Ectodermal cell (in vitro differentiated cells): ENCODE measurements around the gene INTS11.

Experiments
- H3K27ac ChIP-seq: 2 replicates; pipeline ENCODE4 v1.7.0; 2013; ENCODE audit warnings: mild to moderate bottlenecking, low read depth, low read length; ENCODE audit not compliant: insufficient read depth, poor library complexity, severe bottlenecking
- H3K27me3 ChIP-seq: 2 replicates; pipeline ENCODE4 v1.7.0; 2013; ENCODE audit warnings: mild to moderate bottlenecking, low read length; ENCODE audit not compliant: insufficient read depth, control insufficient read depth, poor library complexity, severe bottlenecking
- H3K36me3 ChIP-seq: one replicate; pipeline ENCODE4 v1.7.0; 2013; ENCODE audit warnings: low read length; ENCODE audit not compliant: control insufficient read depth, insufficient read depth
- H3K4me1 ChIP-seq: one replicate; pipeline ENCODE4 v1.7.0; 2013; ENCODE audit warnings: low read length; ENCODE audit not compliant: control insufficient read depth, insufficient read depth
- H3K4me3 ChIP-seq: 2 replicates; pipeline ENCODE4 v1.7.0; 2013; ENCODE audit warnings: low read depth, low read length, control low read depth; ENCODE audit not compliant: insufficient read depth
- H3K9me3 ChIP-seq: 2 replicates; pipeline ENCODE4 v1.7.0; 2013; ENCODE audit warnings: mild to moderate bottlenecking, low read length, moderate library complexity; ENCODE audit not compliant: control insufficient read depth
- WGBS, 2 experiments: methylation state at CpG; one replicate each; pipeline ENCODE4 v1.1.7; 2013; ENCODE audit warnings: missing lambda C conversion rate in 2 of 2; 5-methylcytosine and 5-hydroxymethylcytosine counted together

The INTS11 gene

DNA sequence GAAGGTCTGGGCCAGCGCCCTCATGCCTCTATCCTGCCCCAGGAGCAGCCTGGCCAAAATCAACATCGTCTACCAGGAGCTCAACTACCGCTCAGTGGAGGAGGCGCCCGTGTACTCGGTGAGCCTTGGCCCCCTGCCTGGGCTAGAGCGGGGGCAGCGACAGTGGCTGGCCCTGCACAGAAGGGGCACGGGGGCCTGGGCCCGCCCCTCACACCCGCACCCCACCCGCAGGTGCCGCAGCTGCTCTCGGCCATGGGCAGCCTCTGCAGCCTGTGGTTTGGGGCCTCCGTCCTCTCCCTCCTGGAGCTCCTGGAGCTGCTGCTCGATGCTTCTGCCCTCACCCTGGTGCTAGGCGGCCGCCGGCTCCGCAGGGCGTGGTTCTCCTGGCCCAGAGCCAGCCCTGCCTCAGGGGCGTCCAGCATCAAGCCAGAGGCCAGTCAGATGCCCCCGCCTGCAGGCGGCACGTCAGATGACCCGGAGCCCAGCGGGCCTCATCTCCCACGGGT lies 33.4 kb downstream of the INTS11 start:
- H3K4me1 ChIP-seq, result no peaks in the 10 kb centered on the region
- no peak overlapping the region for H3K4me3 ChIP-seq
- 88 to 89% methylated on average over 28 of the region's 28 CpGs for WGBS, 2 experiments
- H3K27me3 ChIP-seq, result no peaks in the 10 kb centered on the region
- no peak overlapping the region for H3K27ac ChIP-seq
- H3K9me3 ChIP-seq, result no peaks in the 10 kb centered on the region
- no peaks in the 10 kb centered on the region for H3K36me3 ChIP-seq

DNA sequence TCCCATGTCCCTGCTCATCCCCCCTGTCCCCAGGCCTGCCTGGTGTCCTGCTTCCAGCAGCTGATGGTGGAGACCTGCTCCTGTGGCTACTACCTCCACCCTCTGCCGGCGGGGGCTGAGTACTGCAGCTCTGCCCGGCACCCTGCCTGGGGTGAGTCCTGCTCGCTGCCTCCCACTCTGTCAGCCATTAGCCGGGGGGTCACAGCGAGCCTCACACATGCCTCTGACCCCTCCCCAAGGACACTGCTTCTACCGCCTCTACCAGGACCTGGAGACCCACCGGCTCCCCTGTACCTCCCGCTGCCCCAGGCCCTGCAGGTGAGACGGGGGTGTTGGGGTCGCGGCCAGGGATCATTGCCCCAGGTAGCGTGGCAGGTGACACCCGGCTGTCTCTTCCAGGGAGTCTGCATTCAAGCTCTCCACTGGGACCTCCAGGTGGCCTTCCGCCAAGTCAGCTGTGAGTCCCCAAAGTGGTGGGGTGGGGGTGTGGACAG lies 34.2 kb downstream of the INTS11 start:
- WGBS, 2 experiments, result 71 to 72% methylated on average over 15 of the region's 15 CpGs
- no peaks in the 10 kb centered on the region for H3K4me1 ChIP-seq
- H3K4me3 ChIP-seq, result no peak overlapping the region
- no peaks in the 10 kb centered on the region for H3K36me3 ChIP-seq
- no peaks in the 10 kb centered on the region for H3K27me3 ChIP-seq
- no peak overlapping the region for H3K27ac ChIP-seq
- H3K9me3 ChIP-seq, result no peaks in the 10 kb centered on the region

DNA sequence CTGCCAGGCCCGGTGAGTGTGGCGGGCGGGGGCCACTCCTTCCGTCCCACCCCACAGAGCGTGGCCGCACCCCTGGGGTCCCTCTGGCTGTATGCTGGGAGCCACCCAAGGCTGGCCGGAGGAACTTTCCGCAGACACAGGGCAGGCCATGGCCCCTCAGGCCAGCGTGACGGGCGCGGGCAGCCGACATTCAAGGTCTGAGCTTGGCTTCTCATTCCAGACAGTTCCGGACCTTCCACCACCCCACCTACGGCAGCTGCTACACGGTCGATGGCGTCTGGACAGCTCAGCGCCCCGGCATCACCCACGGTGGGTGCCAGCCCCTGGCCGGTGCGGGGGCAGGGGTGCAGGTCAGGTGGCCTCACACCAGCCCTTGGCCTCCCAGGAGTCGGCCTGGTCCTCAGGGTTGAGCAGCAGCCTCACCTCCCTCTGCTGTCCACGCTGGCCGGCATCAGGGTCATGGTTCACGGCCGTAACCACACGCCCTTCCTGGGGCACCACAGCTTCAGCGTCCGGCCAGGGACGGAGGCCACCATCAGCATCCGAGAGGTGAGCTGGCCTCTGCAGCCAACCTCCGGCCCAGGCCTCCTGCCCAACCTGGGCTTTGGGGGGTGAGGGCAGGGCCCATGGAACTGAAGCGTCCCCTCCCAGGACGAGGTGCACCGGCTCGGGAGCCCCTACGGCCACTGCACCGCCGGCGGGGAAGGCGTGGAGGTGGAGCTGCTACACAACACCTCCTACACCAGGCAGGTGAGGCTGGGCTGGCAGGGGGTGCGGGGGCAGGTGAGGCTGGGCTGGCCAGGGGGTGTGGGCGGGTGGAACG lies 37.0 kb downstream of the INTS11 start:
- Histone ChIP-seq H3K27me3 (no peaks in the 10 kb centered on the region), H3K4me3 (no peak overlapping the region), H3K9me3 (no peaks in the 10 kb centered on the region), H3K4me1 (no peaks in the 10 kb centered on the region), H3K27ac (no peak overlapping the region), H3K36me3 (no peaks in the 10 kb centered on the region)
- 92 to 93% methylated on average over 46 of the region's 46 CpGs for WGBS, 2 experiments

DNA sequence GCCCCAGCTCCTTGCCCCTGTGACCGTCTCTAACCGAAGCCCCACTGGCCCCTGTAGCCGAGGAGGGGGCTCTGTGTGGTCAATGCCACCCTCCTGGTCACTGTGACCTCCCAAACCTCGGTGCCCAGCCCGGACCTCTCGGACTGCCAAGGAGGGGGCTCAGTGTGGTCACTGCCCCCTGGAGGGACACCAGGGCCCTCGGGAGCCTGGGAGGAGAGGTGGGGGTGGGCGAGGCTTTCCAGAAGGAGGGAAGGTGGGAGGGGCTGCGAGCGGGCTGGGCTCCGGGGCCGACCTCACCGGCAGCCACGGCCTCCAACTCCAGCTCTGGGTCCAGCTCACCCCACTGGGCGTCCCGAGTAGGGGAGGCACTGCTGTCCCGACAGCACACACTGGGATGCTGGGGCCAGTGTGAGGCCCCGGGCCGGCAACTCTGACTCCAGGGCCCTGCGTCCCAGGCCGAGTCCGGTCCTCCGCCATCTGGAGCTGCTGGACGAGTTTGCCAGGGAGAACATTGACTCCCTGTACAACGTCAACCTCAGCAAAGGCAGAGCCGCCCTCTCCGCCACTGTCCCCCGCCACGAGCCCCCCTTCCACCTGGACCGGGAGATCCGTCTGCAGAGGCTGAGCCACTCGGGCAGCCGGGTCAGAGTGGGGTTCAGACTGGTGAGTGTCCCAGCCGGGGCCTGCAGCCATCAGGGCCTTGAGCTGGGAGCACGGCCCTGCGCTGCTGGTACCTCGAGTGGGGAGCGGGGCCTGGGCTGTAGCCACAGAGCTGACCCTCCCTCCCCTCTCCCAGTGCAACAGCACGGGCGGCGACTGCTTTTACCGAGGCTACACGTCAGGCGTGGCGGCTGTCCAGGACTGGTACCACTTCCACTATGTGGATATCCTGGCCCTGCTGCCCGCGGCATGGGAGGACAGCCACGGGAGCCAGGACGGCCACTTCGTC lies 37.9 kb downstream of the INTS11 start:
- no peaks in the 10 kb centered on the region for H3K36me3 ChIP-seq
- no peak overlapping the region for H3K27ac ChIP-seq
- H3K27me3 ChIP-seq, result no peaks in the 10 kb centered on the region
- no peak overlapping the region for H3K4me3 ChIP-seq
- 86 to 90% methylated on average over 50 of the region's 50 CpGs for WGBS, 2 experiments
- no peaks in the 10 kb centered on the region for H3K9me3 ChIP-seq
- H3K4me1 ChIP-seq, result no peaks in the 10 kb centered on the region

DNA sequence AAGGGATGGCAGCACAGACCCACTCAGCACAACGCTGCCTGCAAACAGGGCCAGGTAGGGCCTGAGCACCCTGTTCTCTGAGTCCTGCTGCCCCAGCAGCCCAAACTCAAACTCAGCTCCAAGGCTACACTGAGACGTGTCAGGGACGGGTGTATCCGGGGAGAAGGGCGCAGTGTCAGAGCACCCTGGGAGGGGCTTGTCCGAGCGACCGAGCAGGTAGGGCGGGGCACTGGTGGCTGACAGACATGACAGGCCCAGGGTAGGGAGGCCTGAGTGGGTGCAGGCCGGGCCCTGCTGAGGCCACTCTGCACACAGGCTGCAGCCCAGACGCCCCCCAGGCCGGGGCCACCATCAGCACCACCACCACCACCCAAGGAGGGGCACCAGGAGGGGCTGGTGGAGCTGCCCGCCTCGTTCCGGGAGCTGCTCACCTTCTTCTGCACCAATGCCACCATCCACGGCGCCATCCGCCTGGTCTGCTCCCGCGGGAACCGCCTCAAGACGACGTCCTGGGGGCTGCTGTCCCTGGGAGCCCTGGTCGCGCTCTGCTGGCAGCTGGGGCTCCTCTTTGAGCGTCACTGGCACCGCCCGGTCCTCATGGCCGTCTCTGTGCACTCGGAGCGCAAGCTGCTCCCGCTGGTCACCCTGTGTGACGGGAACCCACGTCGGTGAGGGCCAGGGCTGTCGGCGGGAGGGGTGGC lies 38.7 kb downstream of the INTS11 start:
- H3K36me3 ChIP-seq, result no peaks in the 10 kb centered on the region
- WGBS, 2 experiments, result 88 to 90% methylated on average over 37 of the region's 37 CpGs
- H3K27ac ChIP-seq, result no peak overlapping the region
- H3K4me3 ChIP-seq, result no peak overlapping the region
- H3K27me3 ChIP-seq, result no peaks in the 10 kb centered on the region
- no peaks in the 10 kb centered on the region for H3K4me1 ChIP-seq
- no peaks in the 10 kb centered on the region for H3K9me3 ChIP-seq

DNA sequence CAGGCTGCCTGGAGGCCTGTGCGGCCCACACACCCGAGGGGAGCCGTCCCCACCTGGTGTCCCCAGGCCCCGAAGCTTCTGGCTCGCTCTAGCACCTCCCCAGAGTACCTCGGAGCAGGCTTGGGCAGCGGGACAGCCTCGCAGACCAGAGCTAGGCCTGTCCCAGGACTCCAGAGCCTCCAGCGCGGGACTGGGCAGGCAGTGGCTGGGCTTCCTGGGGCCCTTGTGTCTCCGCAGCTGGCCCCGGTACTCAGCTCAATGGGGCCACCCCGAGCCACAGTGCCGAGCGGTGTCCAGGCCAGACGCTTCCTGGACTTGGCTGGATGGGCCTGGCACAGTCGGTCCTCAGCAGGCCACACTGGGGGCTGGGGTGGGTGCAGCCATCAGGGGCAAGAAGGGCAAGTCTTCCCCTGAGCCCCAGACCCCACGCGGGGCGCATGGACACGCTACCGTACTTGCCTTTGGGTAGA lies 39.3 kb downstream of the INTS11 start:
- no peaks in the 10 kb centered on the region for H3K4me1 ChIP-seq
- no peak overlapping the region for H3K4me3 ChIP-seq
- no peaks in the 10 kb centered on the region for H3K36me3 ChIP-seq
- no peaks in the 10 kb centered on the region for H3K27me3 ChIP-seq
- H3K27ac ChIP-seq, result no peak overlapping the region
- no peaks in the 10 kb centered on the region for H3K9me3 ChIP-seq
- WGBS, 2 experiments, result 91 to 92% methylated on average over 22 of the region's 22 CpGs

DNA sequence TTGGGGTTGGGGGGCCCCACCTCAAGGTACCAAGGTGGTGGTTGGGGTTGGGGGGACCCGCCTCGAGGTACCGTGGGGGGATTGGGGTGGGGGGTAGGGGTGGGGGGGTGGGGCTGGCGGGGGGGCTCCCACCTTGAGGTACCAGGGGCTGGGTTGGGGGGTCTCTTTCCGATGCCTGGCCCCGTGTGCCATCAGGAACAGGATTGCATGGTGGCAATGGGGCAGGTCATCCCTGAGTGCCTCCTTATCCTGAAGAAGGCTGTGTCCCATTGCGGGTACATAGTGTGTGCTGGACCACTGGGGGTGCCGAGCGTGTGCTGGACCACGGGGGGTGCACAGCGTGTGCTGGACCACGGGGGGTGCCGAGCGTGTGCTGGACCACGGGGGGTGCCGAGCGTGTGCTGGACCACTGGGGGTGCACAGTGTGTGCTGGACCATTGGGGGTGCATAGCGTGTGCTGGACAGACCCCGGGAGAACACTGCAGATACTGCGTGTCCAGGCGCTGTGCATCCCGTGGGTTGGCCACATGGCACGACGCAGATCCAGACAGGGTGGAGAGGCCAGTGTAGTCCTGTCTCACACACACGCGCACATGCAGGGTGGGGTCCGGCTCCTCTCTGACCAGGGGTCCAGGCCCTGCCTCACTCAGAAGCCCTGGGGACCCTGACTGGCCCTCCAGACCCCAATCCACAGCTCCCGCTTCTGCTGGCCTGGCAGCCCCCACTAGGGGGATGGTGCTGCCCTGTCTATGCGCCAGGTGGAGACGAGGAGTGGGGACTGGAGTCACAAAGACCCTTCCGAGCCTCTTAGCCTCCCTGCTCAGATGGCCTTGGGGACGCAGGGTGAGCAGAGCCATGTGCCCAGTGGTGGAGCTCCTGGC lies 40.0 kb downstream of the INTS11 start:
- Histone ChIP-seq H3K4me3 (no peak overlapping the region), H3K27ac (no peak overlapping the region), H3K27me3 (no peaks in the 10 kb centered on the region), H3K4me1 (no peaks in the 10 kb centered on the region), H3K36me3 (no peaks in the 10 kb centered on the region), H3K9me3 (no peaks in the 10 kb centered on the region)
- 93 to 94% methylated on average over 29 of the region's 32 CpGs for WGBS, 2 experiments

DNA sequence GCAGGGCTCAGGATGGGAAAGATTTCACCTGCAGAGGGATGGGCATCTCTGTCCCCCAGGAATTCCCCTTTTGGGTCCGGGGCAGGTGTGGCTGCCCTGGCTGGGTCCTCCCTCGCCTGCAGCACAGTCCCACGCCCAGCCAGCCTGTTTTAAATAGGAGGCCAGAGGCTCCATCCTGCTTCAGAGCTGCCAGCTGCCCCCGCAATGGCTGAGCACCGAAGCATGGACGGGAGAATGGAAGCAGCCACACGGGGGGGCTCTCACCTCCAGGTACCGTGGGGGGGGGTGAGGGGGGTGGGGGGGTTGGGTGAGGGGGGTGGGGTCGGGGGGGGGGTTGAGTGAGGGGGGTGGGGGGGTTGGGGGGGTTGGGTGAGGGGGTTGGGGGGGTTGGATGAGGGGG lies 40.6 kb downstream of the INTS11 start:
- no peaks in the 10 kb centered on the region for H3K36me3 ChIP-seq
- no peak overlapping the region for H3K4me3 ChIP-seq
- H3K27me3 ChIP-seq, result no peaks in the 10 kb centered on the region
- H3K4me1 ChIP-seq, result no peaks in the 10 kb centered on the region
- 40 to 48% methylated on average over 4 to 5 of the region's 9 CpGs for WGBS, 2 experiments
- H3K27ac ChIP-seq, result no peak overlapping the region
- H3K9me3 ChIP-seq, result no peaks in the 10 kb centered on the region

DNA sequence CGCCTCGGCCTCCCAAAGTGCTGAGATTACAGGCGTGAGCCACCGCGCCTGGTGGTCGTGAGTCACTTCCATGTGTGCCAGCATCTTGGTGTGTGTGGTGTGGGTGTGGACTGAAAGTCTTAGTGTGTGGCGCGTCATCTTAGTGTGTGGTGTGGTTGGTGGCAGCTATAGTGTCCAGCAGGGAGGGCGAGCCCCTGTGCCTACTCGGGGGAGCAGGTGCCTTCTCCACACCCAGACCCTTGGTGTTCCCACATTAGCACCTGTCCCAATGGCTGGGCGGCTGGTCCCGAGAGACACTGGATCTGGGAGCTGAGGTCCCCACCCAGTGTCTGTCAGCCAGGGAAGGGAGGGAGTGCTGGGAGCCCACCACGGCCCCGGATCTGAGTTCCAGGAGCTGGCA lies 41.5 kb downstream of the INTS11 start:
- no peak overlapping the region for H3K4me3 ChIP-seq
- no peaks in the 10 kb centered on the region for H3K36me3 ChIP-seq
- 94% methylated on average over 14 of the region's 14 CpGs for WGBS, 2 experiments
- no peaks in the 10 kb centered on the region for H3K4me1 ChIP-seq
- no peak overlapping the region for H3K27ac ChIP-seq
- no peaks in the 10 kb centered on the region for H3K27me3 ChIP-seq
- H3K9me3 ChIP-seq, result no peaks in the 10 kb centered on the region
